ENCODE results near the gene HPCAL1. TPM values are rescaled to one million over a fixed set of nuclear protein-coding genes. Genes with fewer than 3 reads are reported as not detected.
"Not testable (repeated sequence)": the region's sequence is repeated elsewhere in the genome, so short reads cannot be mapped to it uniquely, and the experiment has no call there.

The HPCAL1 gene
- total RNA-seq, 1 donor from 2014 or later, result 62.4 TPM

GRCh38 chr2:10283106-10284062 is 19.3 kb upstream of the HPCAL1 start:
- DNase-seq (ENCODE audit: low spot score), result no peak
- Mint-ChIP-seq H3K4me3 (no peak overlapping the region), H3K4me1 (ENCODE audit: low read depth) (peaks cover 11% of the 10 kb centered on the region), H3K9me3 (no peaks in the 10 kb centered on the region), H3K27me3 (ENCODE audit: insufficient read depth) (peaks cover 12% of the 10 kb centered on the region), H3K36me3 (ENCODE audit: low read depth) (no peaks in the 10 kb centered on the region), H3K27ac (no peak overlapping the region)
- intact Hi-C loops (cut with micrococcal nuclease), result no loop called here

GRCh38 chr2:10284108-10284870 is 18.4 kb upstream of the HPCAL1 start:
- Mint-ChIP-seq H3K27ac (no peak overlapping the region), H3K4me3 (no peak overlapping the region), H3K27me3 (ENCODE audit: insufficient read depth) (peaks cover 9% of the 10 kb centered on the region), H3K9me3 (no peaks in the 10 kb centered on the region), H3K36me3 (ENCODE audit: low read depth) (no peaks in the 10 kb centered on the region), H3K4me1 (ENCODE audit: low read depth) (peaks cover 7% of the 10 kb centered on the region)
- no peak for DNase-seq (ENCODE audit: low spot score)
- intact Hi-C loops (cut with micrococcal nuclease), result no loop called here

GRCh38 chr2:10285191-10285555 is 17.5 kb upstream of the HPCAL1 start:
- intact Hi-C loops (cut with micrococcal nuclease), result no loop called here
- Mint-ChIP-seq H3K4me3 (no peak overlapping the region), H3K4me1 (ENCODE audit: low read depth) (peaks cover 7% of the 10 kb centered on the region), H3K27me3 (ENCODE audit: insufficient read depth) (peaks cover 8% of the 10 kb centered on the region), H3K36me3 (ENCODE audit: low read depth) (no peaks in the 10 kb centered on the region), H3K9me3 (no peaks in the 10 kb centered on the region), H3K27ac (no peak overlapping the region)
- DNase-seq (ENCODE audit: low spot score), result no peak

GRCh38 chr2:10285556-10286198 is 17.0 kb upstream of the HPCAL1 start:
- Mint-ChIP-seq H3K4me3 (no peak overlapping the region), H3K9me3 (no peaks in the 10 kb centered on the region), H3K27ac (no peak overlapping the region), H3K4me1 (ENCODE audit: low read depth) (peaks cover 7% of the 10 kb centered on the region), H3K36me3 (ENCODE audit: low read depth) (no peaks in the 10 kb centered on the region), H3K27me3 (ENCODE audit: insufficient read depth) (peaks cover 8% of the 10 kb centered on the region)
- intact Hi-C loops (cut with micrococcal nuclease), result no loop called here
- no peak for DNase-seq (ENCODE audit: low spot score)

- Mint-ChIP-seq H3K9me3 (no peaks in the 10 kb centered on the region), H3K36me3 (ENCODE audit: low read depth) (no peaks in the 10 kb centered on the region)
- no peak for DNase-seq (ENCODE audit: low spot score)
These were observed 16.3 kb upstream of the HPCAL1 start for GRCh38 chr2:10286216-10287037.

GRCh38 chr2:10287761-10288160 is 14.9 kb upstream of the HPCAL1 start:
- no peak overlapping the region for H3K4me3 Mint-ChIP-seq
- H3K36me3 Mint-ChIP-seq (ENCODE audit: low read depth), result no peaks in the 10 kb centered on the region
- intact Hi-C loops (cut with micrococcal nuclease), result no loop called here
- no peak overlapping the region for H3K27ac Mint-ChIP-seq
- peaks cover 4% of the 10 kb centered on the region for H3K27me3 Mint-ChIP-seq (ENCODE audit: insufficient read depth)
- H3K9me3 Mint-ChIP-seq, result no peaks in the 10 kb centered on the region
- H3K4me1 Mint-ChIP-seq (ENCODE audit: low read depth), result peaks cover 7% of the 10 kb centered on the region
- no peak for DNase-seq (ENCODE audit: low spot score)

More at GRCh38 chr2:10286216-10287037, 16.3 kb upstream of the HPCAL1 start:
- Mint-ChIP-seq H3K27me3 (ENCODE audit: insufficient read depth) (peaks cover 8% of the 10 kb centered on the region), H3K4me1 (ENCODE audit: low read depth) (peaks cover 7% of the 10 kb centered on the region), H3K27ac (no peak overlapping the region), H3K4me3 (no peak overlapping the region)
- intact Hi-C loops (cut with micrococcal nuclease), result no loop called here

- Mint-ChIP-seq H3K9me3 (peaks cover 2% of the 10 kb centered on the region), H3K27ac (no peak overlapping the region), H3K27me3 (ENCODE audit: insufficient read depth) (peaks cover 1% of the 10 kb centered on the region), H3K4me1 (ENCODE audit: low read depth) (peaks cover 2% of the 10 kb centered on the region), H3K4me3 (no peak overlapping the region), H3K36me3 (ENCODE audit: low read depth) (no peaks in the 10 kb centered on the region)
- intact Hi-C loops (cut with micrococcal nuclease), result no loop called here
- DNase-seq (ENCODE audit: low spot score), result no peak
These were observed 14.1 kb upstream of the HPCAL1 start for GRCh38 chr2:10288606-10289005.

DNA sequence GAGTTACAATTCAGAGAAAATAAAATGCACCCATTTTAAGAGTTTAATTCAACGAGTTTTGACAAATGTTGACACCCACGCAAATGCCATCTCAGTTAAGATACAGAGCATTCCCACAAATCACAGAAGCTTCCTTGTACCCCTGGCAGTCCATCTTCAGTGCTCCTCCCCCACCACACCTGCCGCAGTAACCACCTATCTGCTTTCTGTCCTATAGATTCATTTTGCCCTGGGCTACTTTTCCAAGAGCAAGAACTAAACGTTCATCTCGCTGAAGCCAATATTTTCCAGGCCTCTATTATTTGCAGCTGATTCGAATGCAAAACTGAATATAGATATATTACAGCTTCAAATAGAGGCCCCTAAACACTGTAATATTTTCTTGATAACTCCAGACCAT is 13.4 kb upstream of the HPCAL1 start:
- no peak for DNase-seq (ENCODE audit: low spot score)
- no peaks in the 10 kb centered on the region for H3K4me1 Mint-ChIP-seq (ENCODE audit: low read depth)
- peaks cover 1% of the 10 kb centered on the region for H3K36me3 Mint-ChIP-seq (ENCODE audit: low read depth)
- H3K27me3 Mint-ChIP-seq (ENCODE audit: insufficient read depth), result peaks cover 1% of the 10 kb centered on the region
- H3K4me3 Mint-ChIP-seq, result no peak overlapping the region
- peaks cover 9% of the 10 kb centered on the region for H3K9me3 Mint-ChIP-seq
- intact Hi-C loops (cut with micrococcal nuclease), result no loop called here
- no peak overlapping the region for H3K27ac Mint-ChIP-seq

- DNase-seq (ENCODE audit: low spot score), result no peak
- H3K27me3 Mint-ChIP-seq (ENCODE audit: insufficient read depth), result peaks cover 1% of the 10 kb centered on the region
- H3K4me3 Mint-ChIP-seq, result no peak overlapping the region
- peaks cover 2% of the 10 kb centered on the region for H3K36me3 Mint-ChIP-seq (ENCODE audit: low read depth)
- no peaks in the 10 kb centered on the region for H3K4me1 Mint-ChIP-seq (ENCODE audit: low read depth)
- H3K9me3 Mint-ChIP-seq, result peaks cover 13% of the 10 kb centered on the region
- no peak overlapping the region for H3K27ac Mint-ChIP-seq
- intact Hi-C loops (cut with micrococcal nuclease), result no loop called here
These were observed 12.8 kb upstream of the HPCAL1 start for GRCh38 chr2:10289891-10290290.

- peaks cover 13% of the 10 kb centered on the region for H3K9me3 Mint-ChIP-seq
- H3K4me1 Mint-ChIP-seq (ENCODE audit: low read depth); H3K27ac Mint-ChIP-seq; intact Hi-C loops (cut with micrococcal nuclease); H3K4me3 Mint-ChIP-seq; H3K27me3 Mint-ChIP-seq (ENCODE audit: insufficient read depth); DNase-seq (ENCODE audit: low spot score); H3K36me3 Mint-ChIP-seq (ENCODE audit: low read depth): not testable (repeated sequence)
These were observed 11.3 kb upstream of the HPCAL1 start for GRCh38 chr2:10291376-10291775.

- no peak overlapping the region for H3K27ac Mint-ChIP-seq
- peaks cover 2% of the 10 kb centered on the region for H3K36me3 Mint-ChIP-seq (ENCODE audit: low read depth)
- intact Hi-C loops (cut with micrococcal nuclease), result no loop called here
- peaks cover 8% of the 10 kb centered on the region for H3K4me1 Mint-ChIP-seq (ENCODE audit: low read depth)
- H3K4me3 Mint-ChIP-seq, result no peak overlapping the region
- no peaks in the 10 kb centered on the region for H3K27me3 Mint-ChIP-seq (ENCODE audit: insufficient read depth)
- DNase-seq (ENCODE audit: low spot score), result no peak
- peaks cover 13% of the 10 kb centered on the region for H3K9me3 Mint-ChIP-seq
These were observed 10.7 kb upstream of the HPCAL1 start for GRCh38 chr2:10292033-10292432.

DNA sequence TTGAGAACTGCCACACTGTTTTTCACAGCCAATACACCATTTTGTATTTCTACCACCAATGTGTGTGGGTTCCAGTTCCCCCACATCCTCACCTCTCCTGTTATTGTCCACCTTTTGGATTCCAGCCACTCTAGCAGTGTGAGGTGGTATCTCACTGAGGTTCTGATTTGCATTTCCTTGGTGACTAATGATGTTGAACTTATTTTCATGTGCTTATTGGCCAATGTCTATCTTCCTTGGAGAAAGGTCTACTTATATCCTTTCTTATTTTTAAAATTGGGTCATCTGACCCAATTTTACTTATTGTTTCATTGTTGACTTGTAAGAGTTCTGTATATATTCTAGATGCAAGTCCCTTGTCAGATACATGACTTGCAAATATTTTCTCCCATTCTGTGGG is 9.1 kb upstream of the HPCAL1 start:
- intact Hi-C loops (cut with micrococcal nuclease), result no loop called here
- DNase-seq (ENCODE audit: low spot score), result no peak
- peaks cover 24% of the 10 kb centered on the region for H3K4me1 Mint-ChIP-seq (ENCODE audit: low read depth)
- H3K27ac Mint-ChIP-seq, result no peak overlapping the region
- H3K4me3 Mint-ChIP-seq, result no peak overlapping the region
- peaks cover 2% of the 10 kb centered on the region for H3K36me3 Mint-ChIP-seq (ENCODE audit: low read depth)
- H3K9me3 Mint-ChIP-seq, result peaks cover 13% of the 10 kb centered on the region
- no peaks in the 10 kb centered on the region for H3K27me3 Mint-ChIP-seq (ENCODE audit: insufficient read depth)

Data from activated T-helper 1 cell treated with anti-CD3 and anti-CD28 coated beads, Interleukin-12 subunit alpha, Interleukin-12 subunit beta, Interleukin-2, Interleukin-4 antibody, amounts not matched to agents 30 ng/mL and 10 ng/mL and 1 ng/mL, durations not matched to agents 14 hours and 24 hours and 36 hours (primary cell).